ENCODE results near the gene TSPAN11.

The TSPAN11 gene

GRCh38 chr12:31005944-31006361, 79.4 kb downstream of the TSPAN11 start:
- Histone ChIP-seq H3K4me2 (ENCODE audit: insufficient read depth, low read length, poor library complexity, severe bottlenecking) (no peak overlapping the region), H3K14ac (ENCODE audit: low read length) (no peak overlapping the region), H4K91ac (ENCODE audit: low read depth, low read length, poor library complexity) (no peak overlapping the region), H3K9me3 (replicated peaks in 1 of 2; ENCODE audit: control insufficient read depth in 2 of 2, insufficient read depth in 1 of 2, low read depth in 1 of 2, low read length in 2 of 2) (no peaks in the 10 kb centered on the region), H2BK5ac (ENCODE audit: low read length) (no peak overlapping the region), H2BK12ac (ENCODE audit: low read length) (no peak overlapping the region), H2BK120ac (ENCODE audit: low read depth, low read length) (no peak overlapping the region), H3K18ac (ENCODE audit: low read length) (peak overlapping the region; percentile 36), H3K4me1 (ENCODE audit: control insufficient read depth in 2 of 2, insufficient read depth in 1 of 2, low read depth in 1 of 2, low read length in 2 of 2) (peaks cover 0 to 1% of the 10 kb centered on the region in 2 donors), H3K4me3 (ENCODE audit: low read length in 2 of 2) (no peak overlapping the region), H3K36me3 (replicated peaks in 1 of 2; ENCODE audit: control insufficient read depth in 2 of 2, insufficient read depth in 2 of 2, low read length in 2 of 2) (no peaks in the 10 kb centered on the region), H2AK5ac (ENCODE audit: low read depth, low read length) (peak overlapping the region; percentile 34), H3K27ac (replicated peaks; ENCODE audit: low read length) (no peak overlapping the region), H3K79me1 (ENCODE audit: low read depth, low read length) (no peaks in the 10 kb centered on the region), H3K27me3 (ENCODE audit: control insufficient read depth in 3 of 3, insufficient read depth in 3 of 3, low read depth in 1 of 3, low read length in 3 of 3) (peaks cover 0 to 2% (median 0%) of the 10 kb centered on the region in 3 experiments), H3K9ac (ENCODE audit: low read depth, low read length, poor library complexity) (no peak overlapping the region), H2BK15ac (ENCODE audit: low read length) (no peak overlapping the region), H4K8ac (ENCODE audit: low read depth, low read length) (no peak overlapping the region), H3K23ac (ENCODE audit: low read depth, low read length, poor library complexity) (peak overlapping the region; percentile 25), H3K4ac (ENCODE audit: low read length) (no peak overlapping the region), H2AFZ (ENCODE audit: low read length) (no peak overlapping the region)
- no CpG with 5 or more reads among the region's 4 CpGs for WGBS, 2 donors (ENCODE audit: extremely low coverage in 2 of 2, insufficient read length in 2 of 2, insufficient replicate concordance in 1 of 2)
- DNase-seq (ENCODE audit: low spot score), result no peak

GRCh38 chr12:31006416-31007152, 80.0 kb downstream of the TSPAN11 start:
- Histone ChIP-seq H2BK120ac (ENCODE audit: low read depth, low read length) (no peak overlapping the region), H3K23ac (ENCODE audit: low read depth, low read length, poor library complexity) (no peak overlapping the region), H2BK12ac (ENCODE audit: low read length) (no peak overlapping the region), H3K27ac (replicated peaks; ENCODE audit: low read length) (no peak overlapping the region), H3K79me1 (ENCODE audit: low read depth, low read length) (no peaks in the 10 kb centered on the region), H3K4me2 (ENCODE audit: insufficient read depth, low read length, poor library complexity, severe bottlenecking) (no peak overlapping the region), H3K14ac (ENCODE audit: low read length) (no peak overlapping the region), H3K4me3 (ENCODE audit: low read length in 2 of 2) (no peak overlapping the region), H2AFZ (ENCODE audit: low read length) (no peak overlapping the region), H4K8ac (ENCODE audit: low read depth, low read length) (no peak overlapping the region), H3K4ac (ENCODE audit: low read length) (no peak overlapping the region), H3K27me3 (ENCODE audit: control insufficient read depth in 3 of 3, insufficient read depth in 3 of 3, low read depth in 1 of 3, low read length in 3 of 3) (peaks cover 0 to 2% (median 0%) of the 10 kb centered on the region in 3 experiments), H2AK5ac (ENCODE audit: low read depth, low read length) (no peak overlapping the region), H2BK5ac (ENCODE audit: low read length) (no peak overlapping the region), H2BK15ac (ENCODE audit: low read length) (no peak overlapping the region), H3K9ac (ENCODE audit: low read depth, low read length, poor library complexity) (peak overlapping the region; percentile 2), H3K9me3 (replicated peaks in 1 of 2; ENCODE audit: control insufficient read depth in 2 of 2, insufficient read depth in 1 of 2, low read depth in 1 of 2, low read length in 2 of 2) (no peaks in the 10 kb centered on the region), H4K91ac (ENCODE audit: low read depth, low read length, poor library complexity) (no peak overlapping the region), H3K4me1 (ENCODE audit: control insufficient read depth in 2 of 2, insufficient read depth in 1 of 2, low read depth in 1 of 2, low read length in 2 of 2) (peaks cover 0 to 1% of the 10 kb centered on the region in 2 donors), H3K18ac (ENCODE audit: low read length) (no peak overlapping the region), H3K36me3 (replicated peaks in 1 of 2; ENCODE audit: control insufficient read depth in 2 of 2, insufficient read depth in 2 of 2, low read length in 2 of 2) (no peaks in the 10 kb centered on the region)
- WGBS, 2 donors (ENCODE audit: extremely low coverage in 2 of 2, insufficient read length in 2 of 2, insufficient replicate concordance in 1 of 2), result no CpG with 5 or more reads among the region's 9 CpGs
- no peak for DNase-seq (ENCODE audit: low spot score)

GRCh38 chr12:31007153-31007495, 80.6 kb downstream of the TSPAN11 start:
- Histone ChIP-seq H4K8ac (ENCODE audit: low read depth, low read length) (no peak overlapping the region), H3K23ac (ENCODE audit: low read depth, low read length, poor library complexity) (no peak overlapping the region), H3K36me3 (replicated peaks in 1 of 2; ENCODE audit: control insufficient read depth in 2 of 2, insufficient read depth in 2 of 2, low read length in 2 of 2) (no peaks in the 10 kb centered on the region), H2AK5ac (ENCODE audit: low read depth, low read length) (no peak overlapping the region), H3K9ac (ENCODE audit: low read depth, low read length, poor library complexity) (no peak overlapping the region), H3K79me1 (ENCODE audit: low read depth, low read length) (no peaks in the 10 kb centered on the region), H3K4me3 (ENCODE audit: low read length in 2 of 2) (no peak overlapping the region), H3K4ac (ENCODE audit: low read length) (no peak overlapping the region), H2AFZ (ENCODE audit: low read length) (no peak overlapping the region), H2BK120ac (ENCODE audit: low read depth, low read length) (no peak overlapping the region), H2BK12ac (ENCODE audit: low read length) (no peak overlapping the region), H3K9me3 (replicated peaks in 1 of 2; ENCODE audit: control insufficient read depth in 2 of 2, insufficient read depth in 1 of 2, low read depth in 1 of 2, low read length in 2 of 2) (no peaks in the 10 kb centered on the region), H3K4me2 (ENCODE audit: insufficient read depth, low read length, poor library complexity, severe bottlenecking) (no peak overlapping the region), H2BK5ac (ENCODE audit: low read length) (no peak overlapping the region), H3K18ac (ENCODE audit: low read length) (no peak overlapping the region), H2BK15ac (ENCODE audit: low read length) (no peak overlapping the region), H3K27ac (replicated peaks; ENCODE audit: low read length) (no peak overlapping the region), H3K27me3 (ENCODE audit: control insufficient read depth in 3 of 3, insufficient read depth in 3 of 3, low read depth in 1 of 3, low read length in 3 of 3) (peaks cover 0 to 2% (median 0%) of the 10 kb centered on the region in 3 experiments), H3K14ac (ENCODE audit: low read length) (no peak overlapping the region), H4K91ac (ENCODE audit: low read depth, low read length, poor library complexity) (no peak overlapping the region), H3K4me1 (ENCODE audit: control insufficient read depth in 2 of 2, insufficient read depth in 1 of 2, low read depth in 1 of 2, low read length in 2 of 2) (peaks cover 0 to 1% of the 10 kb centered on the region in 2 donors)
- no CpG with 5 or more reads among the region's 3 CpGs for WGBS, 2 donors (ENCODE audit: extremely low coverage in 2 of 2, insufficient read length in 2 of 2, insufficient replicate concordance in 1 of 2)
- DNase-seq (ENCODE audit: low spot score), result no peak

GRCh38 chr12:31007636-31008175, 81.2 kb downstream of the TSPAN11 start:
- Histone ChIP-seq H3K27me3 (ENCODE audit: control insufficient read depth in 3 of 3, insufficient read depth in 3 of 3, low read depth in 1 of 3, low read length in 3 of 3) (no peaks in the 10 kb centered on the region), H3K27ac (replicated peaks; ENCODE audit: low read length) (no peak overlapping the region), H3K4me3 (ENCODE audit: low read length in 2 of 2) (no peak overlapping the region), H2BK15ac (ENCODE audit: low read length) (no peak overlapping the region), H3K4ac (ENCODE audit: low read length) (no peak overlapping the region), H3K79me1 (ENCODE audit: low read depth, low read length) (no peaks in the 10 kb centered on the region), H3K9me3 (replicated peaks in 1 of 2; ENCODE audit: control insufficient read depth in 2 of 2, insufficient read depth in 1 of 2, low read depth in 1 of 2, low read length in 2 of 2) (no peaks in the 10 kb centered on the region), H2AK5ac (ENCODE audit: low read depth, low read length) (no peak overlapping the region), H2AFZ (ENCODE audit: low read length) (no peak overlapping the region), H3K36me3 (replicated peaks in 1 of 2; ENCODE audit: control insufficient read depth in 2 of 2, insufficient read depth in 2 of 2, low read length in 2 of 2) (no peaks in the 10 kb centered on the region), H2BK5ac (ENCODE audit: low read length) (no peak overlapping the region), H2BK120ac (ENCODE audit: low read depth, low read length) (no peak overlapping the region), H4K91ac (ENCODE audit: low read depth, low read length, poor library complexity) (no peak overlapping the region), H4K8ac (ENCODE audit: low read depth, low read length) (no peak overlapping the region), H3K14ac (ENCODE audit: low read length) (peak overlapping the region; percentile 43), H2BK12ac (ENCODE audit: low read length) (no peak overlapping the region), H3K9ac (ENCODE audit: low read depth, low read length, poor library complexity) (no peak overlapping the region), H3K4me1 (ENCODE audit: control insufficient read depth in 2 of 2, insufficient read depth in 1 of 2, low read depth in 1 of 2, low read length in 2 of 2) (peaks cover 0 to 1% of the 10 kb centered on the region in 2 donors), H3K23ac (ENCODE audit: low read depth, low read length, poor library complexity) (no peak overlapping the region), H3K18ac (ENCODE audit: low read length) (no peak overlapping the region), H3K4me2 (ENCODE audit: insufficient read depth, low read length, poor library complexity, severe bottlenecking) (no peak overlapping the region)
- no peak for DNase-seq (ENCODE audit: low spot score)
- no CpG with 5 or more reads among the region's 5 CpGs for WGBS, 2 donors (ENCODE audit: extremely low coverage in 2 of 2, insufficient read length in 2 of 2, insufficient replicate concordance in 1 of 2)

Data from neuronal stem cell (in vitro differentiated cells).